IMR-90 (cell line): ENCODE measurements around the gene PDZRN3. TPM values are rescaled to one million over a fixed set of nuclear protein-coding genes. Genes with fewer than 3 reads are reported as not detected.
A peak's percentile ranks its signal among the peaks of the same experiment; 100 is the strongest.

ENCODE experiments used
- ATAC-seq: fragments of 200-7000 bp; cut with Tn5 transposase; 2 replicates; pipeline ENCODE4 v1.9.1; 2020; ENCODE audit warnings: low read depth, mild to moderate bottlenecking, moderate library complexity
- BruUV-seq: library from RNA; stranded (reverse); fragments of 400-500 nt; replicated peaks from 2 replicates; lab custom pipeline; 2021; lab: Mats Ljungman, UMichigan
- CTCF ChIA-PET: fragments of 300-600 bp; formaldehyde crosslinking; extraction: SDS; loops from one replicate; lab custom pipeline; 2021; ENCODE audit warnings: antibody characterized with exemption; lab: Yijun Ruan, JAX
- POLR2A ChIA-PET: fragments of 300-600 bp; sonication (Branson Sonifier 250); formaldehyde crosslinking; loops from one replicate; lab custom pipeline; 2022; ENCODE audit warnings: antibody characterized with exemption; ENCODE audit not compliant: unreplicated experiment; lab: Charles Lee
- DNase-seq: peaks from one replicate; pipeline ENCODE4 v3.0.0; 2013
- H2AFZ ChIP-seq: replicated peaks from 2 replicates; pipeline ENCODE3; 2013; ENCODE audit warnings: low read length, mild to moderate bottlenecking; ENCODE audit not compliant: poor library complexity
- H2AK5ac ChIP-seq: 2 replicates; pipeline ENCODE4 v1.6.1; 2013; ENCODE audit warnings: low read depth, low read length, inconsistent platforms
- H2AK9ac ChIP-seq: replicated peaks from 2 replicates; pipeline ENCODE3; 2013; ENCODE audit warnings: mild to moderate bottlenecking, low read depth, low read length, moderate library complexity; ENCODE audit not compliant: poor library complexity
- H2BK120ac ChIP-seq: 2 replicates; pipeline ENCODE4 v1.6.1; 2013; ENCODE audit warnings: low read depth, low read length, inconsistent platforms
- H2BK15ac ChIP-seq: 3 replicates; pipeline ENCODE4 v1.6.1; 2013; ENCODE audit warnings: low read depth, low read length, inconsistent platforms
- H2BK20ac ChIP-seq: 2 replicates; pipeline ENCODE4 v1.6.1; 2013; ENCODE audit warnings: low read depth, mild to moderate bottlenecking, inconsistent platforms, low read length, moderate library complexity
- H2BK5ac ChIP-seq: 2 replicates; pipeline ENCODE4 v1.6.1; 2013; ENCODE audit warnings: mild to moderate bottlenecking, low read depth, low read length, inconsistent platforms; ENCODE audit not compliant: poor library complexity, severe bottlenecking
- H3K14ac ChIP-seq: replicated peaks from 2 replicates; pipeline ENCODE4 v1.6.1; 2013; ENCODE audit warnings: low read depth, low read length, inconsistent platforms
- H3K18ac ChIP-seq: 2 replicates; pipeline ENCODE4 v1.6.1; 2013; ENCODE audit warnings: low read depth, low read length, control low read depth
- H3K23ac ChIP-seq: 2 replicates; pipeline ENCODE4 v1.6.1; 2013; ENCODE audit warnings: low read depth, low read length, inconsistent platforms
- H3K27ac ChIP-seq: 2 replicates; pipeline ENCODE4 v1.5.1; 2013; ENCODE audit warnings: mild to moderate bottlenecking, control low read depth, low read length; ENCODE audit not compliant: insufficient read depth
- H3K27me3 ChIP-seq: 2 replicates; pipeline ENCODE4 v1.6.1; 2013; ENCODE audit warnings: low read length; ENCODE audit not compliant: control insufficient read depth, insufficient read depth
- H3K36me3 ChIP-seq: 2 replicates; pipeline ENCODE4 v1.6.1; 2013; ENCODE audit warnings: low read length, mixed read lengths; ENCODE audit not compliant: control insufficient read depth, insufficient read depth
- H3K4ac ChIP-seq: 2 replicates; pipeline ENCODE4 v1.6.1; 2013; ENCODE audit warnings: low read depth, low read length, inconsistent platforms
- H3K4me1 ChIP-seq: 2 replicates; pipeline ENCODE4 v1.6.1; 2013; ENCODE audit warnings: low read length, mixed read lengths; ENCODE audit not compliant: control insufficient read depth, insufficient read depth
- H3K4me2 ChIP-seq: 2 replicates; pipeline ENCODE4 v1.6.1; 2013; ENCODE audit warnings: low read depth, mild to moderate bottlenecking, control low read depth, low read length, moderate library complexity
- H3K4me3 ChIP-seq: 2 replicates; pipeline ENCODE4 v1.5.1; 2013; ENCODE audit warnings: low read depth, mild to moderate bottlenecking, control low read depth, low read length, moderate library complexity; ENCODE audit not compliant: insufficient read depth
- H3K56ac ChIP-seq: 2 replicates; pipeline ENCODE4 v1.6.1; 2013; ENCODE audit warnings: low read length, inconsistent platforms; ENCODE audit not compliant: insufficient read depth; ENCODE audit errors: extremely low read depth
- H3K79me1 ChIP-seq, 2 experiments: 2 replicates each; pipeline ENCODE4 v1.6.1; 2013; ENCODE audit warnings: low read length in 2 of 2, inconsistent platforms in 1 of 2, low read depth in 1 of 2
- H3K9ac ChIP-seq: 2 replicates; pipeline ENCODE4 v1.6.1; 2013; ENCODE audit warnings: low read depth, low read length, control low read depth
- H3K9me1 ChIP-seq: 2 replicates; pipeline ENCODE4 v1.6.1; 2013; ENCODE audit warnings: low read length, inconsistent platforms; ENCODE audit not compliant: insufficient read depth
- H3K9me3 ChIP-seq: 2 replicates; pipeline ENCODE4 v1.6.1; 2013; ENCODE audit warnings: low read length; ENCODE audit not compliant: control insufficient read depth, insufficient read depth
- H4K20me1 ChIP-seq: 2 replicates; pipeline ENCODE4 v1.6.1; 2013; ENCODE audit warnings: low read length, inconsistent platforms; ENCODE audit not compliant: insufficient read depth
- H4K5ac ChIP-seq: 2 replicates; pipeline ENCODE4 v1.6.1; 2013; ENCODE audit warnings: mild to moderate bottlenecking, low read depth, low read length, control low read depth
- H4K8ac ChIP-seq, 2 experiments: 2 replicates each; pipeline ENCODE4 v1.6.1; 2013; ENCODE audit warnings: low read depth in 2 of 2, low read length in 2 of 2, control low read depth in 1 of 2, inconsistent platforms in 1 of 2
- H4K91ac ChIP-seq: 2 replicates; pipeline ENCODE4 v1.6.1; 2013; ENCODE audit warnings: low read depth, low read length, inconsistent platforms; ENCODE audit not compliant: insufficient read depth
- MXI1 ChIP-seq: IDR thresholded peaks from 2 replicates; pipeline ENCODE4 v1.6.1; 2012; ENCODE audit warnings: low read depth, mild to moderate bottlenecking, low read length, moderate library complexity, borderline replicate concordance
- POLR2A ChIP-seq: IDR thresholded peaks from 2 replicates; pipeline ENCODE4 v1.6.1; 2012; ENCODE audit warnings: mild to moderate bottlenecking, low read depth, low read length
- USF2 ChIP-seq: fragments of 150-350 bp; IDR thresholded peaks from 2 replicates; pipeline ENCODE4 v1.6.1; 2017; ENCODE audit warnings: mild to moderate bottlenecking, antibody characterized with exemption, low read length, low read depth
- WGBS, 2 experiments: methylation state at CpG; one replicate each; pipeline versions ENCODE4 v1.1.5 to v1.1.7; 2013; ENCODE audit warnings: missing lambda C conversion rate in 2 of 2; ENCODE audit not compliant: insufficient read length in 1 of 2; ENCODE audit errors: extremely low coverage in 2 of 2; 5-methylcytosine and 5-hydroxymethylcytosine counted together
- dilution Hi-C: fragments of 300-500 bp; cut with HindIII; formaldehyde crosslinking; loops from one replicate; pipeline ENCODE4 v1.14.3; 2018; ENCODE audit warnings: low sequenced_read_pairs; ENCODE audit not compliant: unreplicated experiment
- in situ Hi-C: fragments of 300-500 bp; cut with MboI; formaldehyde crosslinking; loops from 3 replicates; pipeline ENCODE4 v1.14.3; 2019; ENCODE audit warnings: low sequenced_read_pairs, inconsistent platforms, mixed read lengths
- intact Hi-C: fragments of 100-400 bp; cut with micrococcal nuclease; formaldehyde crosslinking; loops from 2 replicates; pipeline ENCODE4 v1.10.0; 2022
- polyA plus RNA-seq, 3 experiments: library from polyadenylated mRNA; depleted of rRNA; stranded (reverse); fragments of >200 nt; gene quantifications; 2 replicates each; pipeline ENCODE4 v1.2.3, GENCODE V29; 2012; ENCODE audit warnings: low replicate concordance in 1 of 3
- total RNA-seq: library from RNA; depleted of rRNA; stranded (reverse); fragments of >200 nt; gene quantifications from 2 replicates; pipeline ENCODE4 v1.2.3, GENCODE V29; 2012

Gene PDZRN3
- total and polyA plus RNA-seq, 2 of the 4 experiments (the other 2 are of a cell fraction) = 9.4 to 17.0 TPM

DNA sequence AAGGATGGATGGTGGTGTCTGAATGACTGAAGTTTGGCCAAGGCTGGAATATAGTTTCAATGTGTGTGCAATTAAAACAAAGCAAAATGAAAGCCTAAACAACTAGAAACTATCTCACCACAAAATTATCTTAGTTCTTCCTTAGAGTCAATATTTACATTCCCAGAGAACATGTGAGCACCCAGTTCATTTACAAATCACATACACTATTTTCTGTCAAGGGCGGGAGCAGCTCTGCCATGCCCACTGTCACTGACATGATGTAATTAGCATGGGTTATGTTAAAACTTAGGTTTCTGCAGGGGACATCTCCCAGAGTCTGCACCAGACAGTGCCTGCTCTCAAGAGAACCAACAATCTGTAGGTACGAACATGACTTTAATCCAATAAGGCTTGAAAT is 65.0 kb downstream of the PDZRN3 start:
- Histone ChIP-seq H3K56ac (no peak overlapping the region), H3K27ac (no peak overlapping the region), H4K8ac (no peak overlapping the region), H2BK5ac (no peak overlapping the region), H4K91ac (no peak overlapping the region), H3K18ac (no peak overlapping the region), H3K36me3 (no peaks in the 10 kb centered on the region), H3K9me3 (no peaks in the 10 kb centered on the region), H3K4ac (no peak overlapping the region), H2AK5ac (no peak overlapping the region), H3K4me1 (peaks cover 31% of the 10 kb centered on the region), H3K27me3 (no peaks in the 10 kb centered on the region), H3K9ac (no peak overlapping the region), H3K23ac (no peak overlapping the region), H4K5ac (no peak overlapping the region), H3K4me3 (no peak overlapping the region), H3K4me2 (no peak overlapping the region), H3K14ac (no peak overlapping the region), H2BK15ac (no peak overlapping the region), H3K79me1 (peaks cover 4 to 22% of the 10 kb centered on the region in 2 experiments; a peak in 3 of 4 replicates), H2AK9ac (no peak overlapping the region), H2AFZ (no peak overlapping the region), H2BK20ac (no peak overlapping the region), H4K20me1 (peaks cover 7% of the 10 kb centered on the region; the same call in 1 of the 2 replicates), H3K9me1 (peaks cover 21% of the 10 kb centered on the region), H2BK120ac (peak overlapping the region; percentile 17; the same call in 1 of the 2 replicates)
- POLR2A ChIA-PET = interaction anchor here (0.6 kb wide), 1 partner anchor 56 kb away, joined by 4 read pairs; no protein-coding TSS in a partner anchor
- TF ChIP-seq POLR2A (no peak), USF2 (peak; percentile 32; the same call in 1 of the 2 replicates), MXI1 (0 out of 2 replicates have a peak, but pooled peaks have one; percentile 15)
- CTCF ChIA-PET = no interaction called here
- in situ Hi-C loops = no loop called here
- no TSS peak for BruUV-seq
- ATAC-seq = peak; percentile 64
- peak; percentile 52 for DNase-seq
- intact Hi-C loops = no loop called here
- no CpG with 5 or more reads among the region's 2 CpGs for WGBS, 2 experiments
- dilution Hi-C loops = no loop called here
